HG03378 (cell line): Measurements from ENCODE around the gene GNAZ.

Source experiments
- ATAC-seq: cut with Tn5 transposase; IDR thresholded peaks from one replicate; pipeline ENCODE4 v1.9.1; 2021; ENCODE audit warnings: mild to moderate bottlenecking, moderate library complexity; ENCODE audit not compliant: unreplicated experiment

GNAZ gene

DNA sequence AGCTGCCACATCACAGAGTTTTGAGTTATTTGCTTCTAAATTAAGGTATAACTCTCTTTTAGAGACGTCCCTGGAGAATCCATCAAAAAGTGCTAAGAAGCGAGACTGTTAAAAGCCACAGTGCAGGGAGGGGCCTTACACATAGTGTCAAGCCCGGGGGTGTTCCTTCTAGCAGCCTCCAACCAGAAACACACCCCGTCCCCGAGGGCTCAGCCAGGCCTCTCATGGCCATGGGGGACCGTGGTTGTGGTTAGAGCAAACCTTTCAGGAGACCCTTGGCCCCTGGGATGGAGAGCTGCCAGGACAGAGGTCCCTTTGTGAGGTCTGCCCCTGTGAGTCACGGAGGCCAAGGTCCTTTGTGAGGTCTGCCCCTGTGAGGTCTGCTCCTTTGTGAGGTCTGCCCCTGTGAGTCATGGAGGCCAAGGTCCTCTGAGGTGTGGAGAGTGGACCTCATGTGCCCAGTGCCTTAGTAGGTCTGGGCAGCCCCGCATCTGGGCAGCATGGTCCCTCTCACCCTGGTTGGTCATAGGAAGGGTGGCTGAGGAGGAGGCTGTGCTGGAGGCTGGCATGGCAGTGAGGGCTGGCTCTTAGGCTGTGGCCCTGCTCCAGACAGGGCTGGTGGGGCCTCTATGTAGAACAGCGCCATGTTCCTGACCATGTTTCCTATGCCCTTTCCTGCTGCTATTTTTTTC lies 5.4 kb downstream of the GNAZ start:
- no peak for ATAC-seq

DNA sequence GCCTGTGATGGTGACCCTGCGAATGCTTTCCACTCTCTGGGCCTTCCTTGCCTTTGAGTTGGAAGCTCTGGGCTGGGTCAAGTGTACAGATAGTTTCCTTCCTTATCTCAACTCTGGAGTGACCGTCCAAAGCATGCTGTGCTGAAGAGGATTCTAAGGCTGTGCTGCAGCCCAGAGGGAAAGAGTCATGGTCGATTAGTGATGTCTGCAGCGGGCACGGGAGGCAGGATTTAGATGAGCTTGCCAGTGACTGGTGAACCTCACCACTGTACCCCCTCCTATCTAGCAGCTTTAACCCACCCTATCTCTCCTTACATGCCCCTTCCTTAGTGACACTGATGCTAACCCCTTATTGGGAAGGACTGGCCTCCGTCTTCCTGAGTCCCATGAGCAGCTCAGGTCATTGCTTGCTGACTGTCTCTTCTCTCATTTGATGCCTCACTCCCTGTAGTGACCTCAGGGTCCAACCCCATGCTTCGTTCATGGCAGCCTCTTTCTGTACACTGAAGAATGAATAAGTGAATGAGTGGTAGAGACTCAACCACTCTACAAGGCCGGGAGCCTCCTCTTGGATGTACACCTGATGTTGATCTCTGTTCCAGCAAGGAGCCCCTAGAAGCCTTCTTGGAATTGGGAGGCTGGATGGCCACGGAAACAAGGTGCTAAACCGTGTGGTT lies 6.7 kb downstream of the GNAZ start:
- ATAC-seq, result no peak

DNA sequence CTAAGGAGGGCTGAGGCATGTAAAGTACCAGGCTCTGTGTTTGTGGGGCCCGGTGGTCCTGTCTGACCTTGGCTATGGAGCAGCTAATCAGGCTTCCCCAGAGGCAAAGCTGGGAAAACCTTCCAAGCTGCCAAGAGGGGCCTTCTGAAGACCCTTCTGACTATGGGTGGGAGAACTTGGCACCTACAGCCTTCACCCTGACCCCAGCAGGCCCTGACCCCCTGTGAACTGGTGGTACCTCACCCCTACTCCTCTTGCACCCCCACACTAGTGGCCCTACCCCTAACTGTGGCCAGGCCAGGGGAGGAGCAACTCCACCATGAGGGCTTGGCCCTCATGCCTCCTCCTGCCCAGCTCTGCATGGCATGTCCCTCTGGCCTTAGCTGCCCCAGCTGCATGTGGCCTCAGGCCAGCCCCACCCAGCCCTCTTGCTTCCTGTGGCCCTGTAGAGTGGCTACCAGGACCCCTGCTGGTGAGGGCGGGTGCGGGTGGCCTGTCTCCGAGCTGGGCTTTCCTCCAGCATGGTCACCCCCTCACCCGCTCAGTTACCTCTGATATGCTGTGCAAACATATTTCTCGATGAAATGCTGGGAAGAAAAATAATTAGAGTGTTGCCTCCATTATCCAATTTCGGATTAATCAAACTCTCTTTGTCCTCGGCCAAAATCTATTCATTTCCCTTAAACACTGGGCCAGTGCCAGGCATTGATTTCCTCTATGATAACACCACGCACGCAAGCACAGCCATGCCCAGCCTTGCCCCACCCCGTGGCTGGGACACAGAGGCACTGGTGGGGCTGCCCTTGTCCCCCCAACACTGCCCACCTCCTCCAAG lies 7.5 kb downstream of the GNAZ start:
- no peak for ATAC-seq

DNA sequence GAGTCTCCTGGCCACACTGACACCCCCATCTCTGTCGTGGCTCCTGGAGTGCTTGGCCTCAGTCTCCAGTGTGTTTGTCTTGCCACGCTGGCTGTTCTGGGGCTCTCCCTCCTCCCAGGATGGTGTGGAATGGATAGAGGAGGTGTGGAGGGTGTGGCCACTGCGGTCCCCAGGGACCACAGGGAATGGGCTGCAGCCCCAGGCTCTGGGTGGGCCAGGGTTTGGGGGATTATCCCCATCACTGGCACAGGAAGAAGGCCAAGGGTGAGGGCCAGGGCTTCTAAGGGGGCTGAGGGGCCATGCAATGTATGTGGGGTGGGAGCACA lies 8.1 kb downstream of the GNAZ start:
- no peak for ATAC-seq

DNA sequence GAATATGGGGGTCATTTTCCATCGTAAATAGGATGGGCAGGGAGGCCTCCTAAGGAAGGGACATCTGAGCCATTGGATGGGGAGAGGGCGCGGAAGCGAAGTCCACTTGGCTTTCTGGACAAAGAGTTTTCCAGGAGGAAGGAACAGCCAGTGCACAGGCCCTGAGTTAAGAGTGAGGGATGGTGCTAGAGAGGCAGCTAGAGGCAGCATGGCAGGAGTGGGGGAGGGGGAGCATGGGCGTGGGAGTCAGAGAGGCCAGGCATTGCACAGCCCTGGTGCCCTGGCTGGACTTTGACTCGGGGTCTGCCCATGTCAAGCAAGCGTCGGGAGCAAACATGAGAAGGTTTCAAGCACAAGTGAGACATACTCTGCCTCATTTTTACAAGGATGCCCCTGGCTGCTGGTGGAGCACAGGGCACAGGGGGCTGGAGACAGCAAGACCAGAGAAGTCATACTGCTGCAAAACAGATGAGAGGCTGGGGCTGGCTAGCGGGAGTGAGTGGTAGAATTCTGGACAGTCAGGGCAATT lies 9.0 kb downstream of the GNAZ start:
- ATAC-seq, result no peak

DNA sequence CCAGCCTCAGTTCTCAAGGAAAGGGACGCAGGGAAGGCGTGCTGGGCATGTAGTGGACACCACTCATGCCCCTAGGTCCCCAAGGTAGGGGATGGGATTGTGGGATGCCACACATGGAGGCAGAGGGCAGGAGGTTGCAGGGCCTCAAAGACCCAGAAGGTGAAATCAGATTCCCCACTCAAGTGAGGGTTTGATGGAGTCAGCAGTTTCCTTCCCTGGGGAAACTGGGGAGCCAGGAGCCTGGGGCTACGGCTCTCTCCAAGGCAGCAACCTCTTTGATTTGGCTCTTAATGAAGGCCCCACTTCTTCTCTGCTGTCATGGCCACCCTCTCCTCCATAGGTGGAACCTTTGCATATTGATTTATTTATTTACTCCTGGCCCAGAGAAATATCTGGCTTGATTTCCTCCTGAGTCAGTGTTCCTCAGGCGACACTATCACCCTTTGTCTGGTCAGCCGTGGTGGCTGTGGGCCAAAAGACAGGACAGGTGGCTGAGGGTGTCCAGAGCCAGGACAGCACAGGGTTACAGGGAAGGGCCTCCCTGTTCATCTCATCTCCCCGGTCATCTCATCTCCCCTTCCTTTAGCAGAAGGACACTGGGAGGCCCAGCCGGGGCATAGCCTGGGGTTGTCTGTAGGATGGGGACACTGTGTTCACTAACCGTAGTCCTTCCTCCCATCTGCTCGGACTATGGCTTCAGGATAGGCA lies 9.6 kb downstream of the GNAZ start:
- no peak for ATAC-seq

DNA sequence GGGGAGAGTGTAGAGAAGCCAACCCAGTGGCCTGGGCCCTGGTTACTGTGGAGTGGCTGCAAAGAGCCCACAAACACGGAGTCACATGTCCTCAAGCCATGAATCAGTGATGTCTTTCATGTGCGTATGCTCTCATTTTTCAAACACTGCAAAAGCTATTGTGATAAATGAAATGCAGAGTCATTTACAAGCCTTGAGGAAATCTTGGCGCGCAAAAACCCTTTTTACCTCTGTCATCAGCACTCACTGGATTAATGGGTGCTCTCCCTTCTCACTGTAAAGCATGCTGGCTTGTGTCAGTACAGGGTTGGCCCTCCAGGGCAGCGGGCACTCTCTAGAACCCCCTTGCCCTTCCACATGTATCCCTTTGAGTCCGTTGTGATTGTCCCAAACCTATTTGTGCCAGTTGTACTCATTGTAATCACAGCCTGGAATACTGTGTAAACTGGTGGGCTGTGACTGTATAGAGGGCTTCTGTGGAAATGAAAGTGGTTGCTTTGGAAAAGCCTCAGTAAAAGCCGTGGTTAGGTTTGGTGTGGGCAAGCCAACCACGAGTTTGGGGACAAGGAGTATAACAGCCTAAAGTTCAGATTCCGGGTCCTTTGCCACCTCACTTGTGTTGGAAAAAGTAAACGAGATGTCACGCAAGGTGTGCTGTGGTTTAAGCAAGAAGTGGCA lies 10.4 kb downstream of the GNAZ start:
- ATAC-seq, result no peak

DNA sequence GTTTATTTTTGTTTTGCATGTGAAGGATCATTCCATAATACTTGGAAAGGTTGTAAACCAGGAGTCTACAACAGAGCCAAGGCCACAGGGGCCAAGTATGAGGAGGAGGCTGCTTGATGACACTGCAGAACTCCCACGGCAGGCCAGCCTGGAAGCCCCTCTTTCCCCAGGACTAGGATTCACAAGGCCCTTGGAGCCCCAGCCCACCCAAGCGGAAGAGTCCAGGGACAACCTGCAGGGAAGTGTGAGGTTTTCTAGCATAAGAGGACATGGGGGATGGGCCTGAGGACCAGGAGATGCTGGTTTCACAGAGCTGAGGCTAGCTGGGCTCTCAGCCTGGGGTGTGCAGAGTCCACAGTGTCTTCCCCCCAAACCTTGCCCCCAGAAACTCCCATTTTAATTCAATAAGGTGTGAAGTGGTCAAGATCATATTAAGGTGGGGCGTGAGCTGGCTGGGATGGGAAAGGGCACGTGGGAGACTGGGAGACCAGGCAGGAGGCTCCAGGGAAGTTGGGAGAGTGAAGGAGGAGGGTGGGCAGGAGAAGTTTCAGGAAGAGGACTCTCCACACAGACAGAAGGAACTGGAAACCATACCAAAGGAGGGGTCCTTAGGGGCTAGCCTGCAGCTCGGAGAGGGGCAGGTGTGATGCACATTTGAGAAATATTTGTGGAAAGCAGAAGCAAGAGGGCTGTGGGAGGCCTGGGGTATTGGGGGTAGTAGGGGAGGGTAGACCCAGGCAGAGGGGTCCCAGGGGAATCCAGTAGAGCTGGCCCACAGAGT lies 12.4 kb downstream of the GNAZ start:
- no peak for ATAC-seq

DNA sequence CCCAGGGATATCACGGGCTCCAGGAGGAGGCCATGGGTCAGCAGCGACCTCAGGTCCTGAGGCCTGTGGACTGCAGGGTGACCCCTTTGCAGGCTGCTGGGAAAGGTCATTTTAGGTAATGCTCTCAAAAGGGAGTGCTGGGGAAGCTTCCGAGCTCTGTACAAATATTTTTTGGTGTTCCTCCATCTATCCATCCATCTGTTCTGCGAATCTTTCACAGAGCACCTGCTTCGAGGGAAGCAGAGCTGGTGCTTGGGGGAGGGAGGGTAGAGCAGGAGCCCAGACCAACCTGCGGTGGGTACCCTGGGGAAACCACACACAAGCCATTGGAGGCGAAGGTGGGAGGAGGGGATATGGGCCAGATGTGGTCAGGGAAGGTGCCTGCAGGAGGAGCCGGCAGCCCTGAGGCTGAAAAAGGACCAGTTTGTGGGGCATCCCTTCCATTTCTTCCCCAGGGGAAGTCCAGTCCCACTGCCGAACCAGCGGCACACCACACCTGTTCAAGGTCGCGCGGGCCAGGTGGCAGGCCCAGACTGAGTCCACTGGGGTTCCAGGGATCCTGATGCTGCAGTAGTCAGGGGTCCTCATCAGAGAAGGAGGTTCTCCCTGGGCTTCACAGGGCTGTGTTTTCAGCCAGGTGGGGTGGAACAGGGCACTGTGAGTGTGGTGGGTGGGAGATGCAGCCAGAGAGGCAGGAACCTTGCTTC lies 13.1 kb downstream of the GNAZ start:
- no peak for ATAC-seq

DNA sequence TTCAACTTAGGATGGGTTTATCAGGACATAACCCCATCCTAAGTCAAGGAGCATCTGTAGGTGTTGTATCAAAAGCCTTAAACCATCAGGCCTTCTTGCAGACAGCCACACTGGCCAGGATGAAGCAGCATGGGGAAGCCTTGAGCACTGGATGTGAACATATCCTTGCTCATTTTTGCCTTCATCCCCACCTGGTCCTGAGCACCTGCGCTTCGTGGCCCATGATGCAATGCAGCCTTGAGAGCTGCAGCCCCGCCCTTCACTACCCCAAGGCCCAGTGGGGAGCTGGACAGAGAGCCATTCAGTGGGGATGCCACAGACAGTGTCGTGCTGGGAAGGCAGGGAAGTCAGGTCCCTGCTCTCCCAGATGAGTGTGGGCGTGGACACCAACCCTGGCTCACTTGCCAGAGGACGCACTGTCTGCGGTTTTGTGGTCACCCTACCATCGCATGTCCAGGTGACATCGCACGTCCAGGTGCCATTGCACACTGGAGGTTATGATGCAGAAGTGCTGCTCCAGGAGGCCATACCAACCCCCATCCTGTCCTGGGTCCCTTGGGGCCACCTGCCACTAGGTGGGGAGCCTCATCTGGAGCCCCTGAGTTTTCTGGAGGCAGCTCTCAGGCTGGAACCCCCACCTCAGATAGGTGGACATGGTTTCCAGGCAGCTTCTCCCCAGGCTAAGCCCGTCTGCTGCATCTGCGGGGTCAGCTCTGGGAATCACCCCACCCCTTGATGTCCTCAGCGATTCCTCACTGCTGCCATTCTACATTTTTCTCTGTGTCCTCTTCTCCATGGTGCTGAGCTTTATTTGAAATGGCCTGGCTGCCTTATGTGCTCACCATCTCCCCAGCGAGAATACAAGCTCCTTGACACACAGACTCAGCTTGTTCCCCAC lies 14.4 kb downstream of the GNAZ start:
- no peak for ATAC-seq

DNA sequence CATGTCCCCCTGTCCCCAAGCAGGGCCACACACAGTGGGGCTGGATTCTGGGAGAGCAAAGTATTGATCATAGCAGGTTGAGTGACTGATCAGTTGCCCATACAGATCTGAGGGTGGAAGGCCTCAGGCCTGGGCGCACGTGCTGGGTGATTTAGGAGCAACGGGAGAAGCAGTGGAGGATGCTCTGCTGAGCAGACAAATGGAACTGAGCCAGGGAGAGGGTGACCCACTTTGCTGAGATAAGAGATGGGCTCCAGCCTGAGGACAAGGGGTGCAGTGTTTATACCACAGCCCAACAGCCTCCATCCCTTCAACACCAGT lies 15.0 kb downstream of the GNAZ start:
- no peak for ATAC-seq

DNA sequence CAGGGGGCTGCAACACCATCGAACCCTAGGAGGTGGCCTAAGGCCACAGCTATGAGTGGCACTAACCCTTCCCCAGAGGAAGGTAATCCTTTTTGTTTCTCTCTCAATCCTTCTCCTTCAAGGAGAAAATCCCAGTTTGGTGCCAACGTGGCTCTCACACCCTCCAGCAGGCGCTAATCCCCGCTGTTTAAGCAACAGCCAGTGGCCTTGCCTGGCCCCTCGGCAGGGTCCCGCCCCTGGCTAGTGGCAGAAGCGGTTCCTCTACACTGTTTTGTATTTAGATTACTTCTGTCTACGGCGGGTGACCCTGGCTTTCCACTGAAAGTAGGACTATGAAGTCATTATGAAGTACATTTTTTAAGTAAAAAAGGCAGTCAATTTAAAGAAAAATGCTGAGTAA lies 15.5 kb downstream of the GNAZ start:
- no peak for ATAC-seq

DNA sequence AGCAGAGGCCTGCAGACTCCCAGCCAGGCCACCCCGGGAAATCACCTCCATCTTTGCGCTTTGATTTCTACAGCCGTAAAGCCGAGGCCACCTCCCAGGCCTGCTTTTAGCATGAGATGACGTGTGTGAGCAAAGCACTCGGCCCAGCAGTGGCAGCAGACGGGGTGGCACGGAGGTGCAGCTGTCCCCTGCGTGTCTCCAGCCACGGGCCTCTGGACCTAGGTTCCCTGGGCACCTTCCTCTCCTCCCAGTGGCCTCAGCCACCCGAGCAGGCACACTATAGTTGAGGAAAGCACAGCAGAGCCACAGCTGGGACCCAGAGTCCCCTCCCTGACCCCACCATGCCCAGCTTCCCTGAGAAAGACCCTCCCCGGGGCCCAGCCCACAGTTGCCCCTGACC lies 15.9 kb downstream of the GNAZ start:
- no peak for ATAC-seq

DNA sequence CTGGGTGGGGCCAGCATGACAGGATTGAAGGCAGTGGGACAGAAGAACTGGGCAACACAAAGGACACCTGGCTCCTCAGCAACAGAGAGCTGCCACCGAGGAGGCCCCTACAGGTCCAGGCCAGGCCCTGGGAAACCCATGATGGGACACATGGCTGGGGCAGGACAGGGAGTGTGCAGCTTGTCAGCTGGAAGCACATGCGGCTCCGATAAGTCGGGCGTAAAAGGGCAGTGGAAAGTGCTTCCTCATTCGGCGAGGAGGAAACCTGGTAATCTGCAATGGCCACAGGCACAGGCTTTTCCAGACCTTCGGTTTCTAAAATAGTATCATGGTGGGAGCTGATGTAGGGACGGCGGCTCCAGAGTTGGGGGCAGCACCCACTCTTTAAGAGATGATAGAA lies 16.5 kb downstream of the GNAZ start:
- ATAC-seq, result no peak

DNA sequence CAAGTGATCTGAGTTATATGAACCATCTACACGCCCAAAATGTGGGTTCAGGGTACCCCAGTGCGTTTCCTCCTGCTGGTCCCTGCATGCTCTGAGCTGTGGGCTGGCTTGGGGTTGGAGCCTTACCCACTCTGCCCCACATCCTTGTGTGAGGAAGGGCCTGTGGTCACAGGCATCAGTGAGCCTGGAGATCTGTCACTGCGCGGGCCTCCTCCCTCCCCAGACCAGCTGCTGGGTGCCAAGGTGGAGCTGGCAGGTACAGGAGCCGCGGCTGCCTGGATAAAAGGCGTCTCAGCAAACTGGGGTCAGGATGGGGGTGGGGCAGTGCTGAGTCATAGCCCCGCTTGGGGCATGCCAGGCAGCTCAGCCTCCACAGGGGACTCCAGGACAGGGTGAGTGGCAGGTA lies 17.9 kb downstream of the GNAZ start:
- ATAC-seq, result no peak

DNA sequence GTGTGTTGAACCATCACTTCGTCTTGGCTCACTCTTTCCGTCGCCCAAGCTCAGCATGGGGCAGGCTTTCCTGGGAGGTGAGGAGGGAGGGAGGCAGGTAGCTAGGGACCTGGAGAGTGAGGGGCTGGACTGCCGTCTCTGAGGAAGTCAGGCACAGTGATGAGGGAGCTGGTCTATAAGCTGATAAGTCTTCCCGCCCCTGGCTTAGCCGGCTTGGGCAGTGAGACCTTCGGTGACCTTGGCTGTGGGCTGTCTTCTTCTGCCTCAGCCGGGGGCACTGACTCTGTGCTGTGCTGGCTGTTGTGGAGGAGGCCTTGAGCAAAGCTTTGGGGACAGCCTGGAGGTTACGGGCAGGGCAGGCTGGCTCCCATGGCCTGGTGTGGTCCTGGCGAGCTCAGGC lies 18.7 kb downstream of the GNAZ start:
- no peak for ATAC-seq

DNA sequence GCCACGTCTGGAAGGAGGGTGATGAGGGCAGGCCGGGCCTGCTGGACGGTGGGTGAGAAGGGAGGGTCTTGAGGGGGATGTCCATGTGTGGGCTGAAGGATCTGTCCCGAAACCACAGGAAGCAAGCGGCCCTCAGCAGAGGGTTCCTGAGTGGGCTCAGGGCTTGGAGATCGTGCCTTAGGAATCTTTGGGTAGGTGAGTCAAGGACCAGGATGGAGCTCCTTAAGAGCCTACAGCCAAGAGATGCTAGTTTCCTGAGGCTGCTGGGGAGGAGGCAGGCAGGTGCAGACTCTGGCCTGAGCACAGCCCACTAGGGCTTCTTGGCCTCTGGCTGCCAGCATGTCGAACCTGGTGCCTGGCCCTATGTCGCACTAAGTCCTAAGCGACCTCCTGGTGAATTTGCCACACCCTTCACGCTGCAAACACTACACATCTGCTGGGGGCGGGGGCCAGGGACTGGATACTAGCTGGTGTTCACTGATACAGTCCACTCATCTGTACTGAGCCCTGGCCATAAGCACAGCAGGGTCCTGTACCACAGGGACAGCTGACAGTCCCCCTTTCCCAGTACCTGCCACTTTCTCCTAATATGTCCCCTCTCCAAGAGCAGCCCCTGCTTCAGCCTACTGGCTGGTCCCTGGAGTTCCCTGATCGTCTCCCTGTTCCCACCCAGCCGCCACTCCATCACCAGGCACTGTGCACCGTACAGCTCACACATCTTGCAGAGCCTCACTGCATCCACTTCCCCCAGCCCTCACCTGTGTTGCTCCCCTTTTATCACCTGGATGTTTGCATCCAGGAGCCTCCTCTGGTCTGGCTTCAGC lies 19.5 kb downstream of the GNAZ start:
- ATAC-seq, result no peak

DNA sequence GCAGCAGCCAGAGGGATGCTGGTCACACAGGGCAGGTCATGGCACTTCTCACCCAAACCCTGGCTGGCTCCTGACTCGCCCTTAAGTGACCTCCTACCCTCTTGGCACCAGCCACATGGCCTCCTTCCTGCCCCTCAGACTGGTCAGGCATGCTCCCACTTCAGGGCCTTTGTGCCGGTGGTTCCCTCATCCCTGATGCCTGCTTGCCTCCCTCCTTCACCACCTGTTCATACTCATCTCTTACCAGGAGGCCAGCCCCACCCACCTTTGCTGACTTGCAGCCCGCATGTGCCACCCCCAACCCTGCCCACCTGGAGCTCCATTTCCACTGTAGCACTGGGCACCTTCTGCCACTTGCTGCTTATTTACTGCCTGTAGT lies 20.1 kb downstream of the GNAZ start:
- no peak for ATAC-seq
